GM19043 (cell line): Measurements from ENCODE around the gene THOP1.
"Not testable (repeated sequence)": the region's sequence is repeated elsewhere in the genome, so short reads cannot be mapped to it uniquely, and the experiment has no call there.

Experiments
- ATAC-seq: cut with Tn5 transposase; IDR thresholded peaks from one replicate; pipeline ENCODE4 v1.9.1; 2021; ENCODE audit warnings: low read depth; ENCODE audit not compliant: unreplicated experiment

THOP1 gene

GRCh38 chr19:2780284-2780683, 5.0 kb upstream of the THOP1 start:
- ATAC-seq: no peak

DNA sequence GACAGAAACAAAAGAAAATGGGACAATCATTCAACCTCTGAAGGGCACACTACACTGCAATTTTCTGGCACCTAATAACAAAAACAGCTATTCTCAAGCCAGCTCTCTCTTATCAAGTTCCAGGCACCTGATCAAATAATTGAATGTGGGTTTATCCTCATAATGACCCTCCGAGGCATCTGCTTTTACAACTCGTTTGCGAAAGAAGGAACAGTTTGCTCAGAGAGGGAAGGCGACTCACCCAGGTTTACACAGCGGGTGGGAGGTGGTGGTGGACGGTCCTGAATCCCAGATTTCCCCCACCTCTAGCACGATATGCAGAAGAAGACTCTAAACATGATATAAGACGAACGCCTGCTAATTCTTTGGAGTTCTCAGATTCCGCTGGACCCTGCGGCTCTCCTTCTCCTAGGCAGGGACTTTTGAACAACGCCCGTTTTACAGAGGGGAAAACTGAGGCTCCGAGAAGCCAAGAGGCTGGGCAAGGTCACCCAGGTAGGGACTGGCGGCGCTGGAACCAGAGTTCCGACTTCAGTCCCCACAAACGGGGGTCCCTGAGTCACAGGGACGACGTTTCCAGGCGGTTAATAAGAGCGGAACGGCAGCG, 2.9 kb upstream of the THOP1 start:
- no peak for ATAC-seq

DNA sequence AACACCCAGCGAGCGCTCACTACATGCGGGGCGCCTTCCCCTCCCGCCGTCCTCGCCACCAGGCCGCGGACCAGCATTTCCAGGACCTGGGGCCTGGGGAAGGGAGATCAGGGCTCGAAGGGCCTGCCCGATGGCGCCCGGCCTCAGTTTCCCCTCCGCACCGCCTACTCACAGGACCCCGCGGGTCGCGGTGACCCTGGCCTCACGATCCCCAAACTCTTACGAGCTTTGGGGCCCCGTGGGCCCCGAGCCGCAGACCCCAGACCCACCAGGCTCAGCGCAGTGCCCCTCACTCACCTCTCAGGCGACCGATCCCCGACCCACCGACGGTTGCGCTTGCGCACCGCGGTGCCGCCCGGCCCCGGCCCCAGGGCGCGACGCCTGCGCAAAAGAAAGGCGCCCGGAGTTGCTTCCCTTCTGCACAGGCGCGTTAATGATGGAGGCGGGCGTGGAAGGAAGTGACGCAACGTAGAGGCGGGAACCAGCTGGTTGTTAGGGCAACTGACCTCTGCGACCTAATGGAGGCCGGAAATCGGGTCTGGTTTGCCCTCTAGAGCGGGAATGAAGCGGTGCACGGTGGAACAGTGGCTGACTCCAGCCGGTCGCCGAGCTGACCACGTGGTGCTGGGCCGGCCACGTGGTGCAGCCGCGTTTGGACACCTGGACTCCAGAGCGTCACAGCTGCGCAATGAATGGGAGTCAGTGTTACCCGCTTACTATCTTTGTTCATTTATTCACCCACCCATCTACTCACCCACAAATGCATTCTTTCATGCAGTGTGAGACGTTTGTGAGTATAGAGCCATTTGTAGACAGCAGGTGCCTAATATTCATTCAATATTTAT, 2.1 kb upstream of the THOP1 start, which contains the start of gene SGTA:
Gene SGTA, minus strand, starts transcription at position 338 of the 845 bp plus-strand sequence. CDS start 14,205 bp downstream, outside the sequence.
- ATAC-seq: peak; percentile 72

- no peak for ATAC-seq
Measured at GRCh38 chr19:2783781-2784145, 1.5 kb upstream of the THOP1 start.

GRCh38 chr19:2787115-2787514, 1.8 kb downstream of the THOP1 start:
- ATAC-seq: no peak

DNA sequence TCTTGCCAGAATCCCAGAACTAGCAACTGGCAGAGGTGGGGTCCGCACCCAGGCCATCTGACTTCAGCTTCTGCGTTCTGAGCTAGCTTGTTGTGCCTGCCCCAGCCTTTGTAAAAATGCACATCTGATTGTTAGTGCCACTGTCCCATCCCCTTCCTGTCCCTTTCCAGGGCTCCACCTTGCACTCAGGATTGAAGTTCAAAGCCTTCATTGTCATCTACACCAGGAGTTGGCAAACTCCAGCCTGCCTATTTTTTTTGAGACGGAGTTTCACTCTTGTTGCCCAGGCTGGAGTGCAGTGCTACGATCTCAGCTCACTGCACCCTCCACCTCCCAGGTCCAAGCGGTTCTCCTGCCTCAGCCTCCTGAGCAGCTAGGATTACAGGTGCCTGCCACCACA, 2.9 kb downstream of the THOP1 start:
- no peak for ATAC-seq

DNA sequence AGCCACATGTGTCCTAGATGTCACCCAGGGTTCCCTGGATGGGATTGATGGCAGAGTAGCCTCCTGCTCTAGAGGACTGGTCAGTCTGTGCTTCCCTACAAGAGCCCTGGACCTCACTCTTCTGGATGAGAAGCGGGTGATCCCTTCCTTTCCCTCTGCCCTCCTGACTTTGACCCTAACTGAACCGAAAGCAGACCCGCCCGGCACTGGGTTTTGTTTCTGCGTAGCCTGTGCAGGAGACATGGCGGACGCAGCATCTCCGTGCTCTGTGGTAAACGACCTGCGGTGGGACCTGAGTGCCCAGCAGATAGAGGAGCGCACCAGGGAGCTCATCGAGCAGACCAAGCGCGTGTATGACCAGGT, 4.9 kb downstream of the THOP1 start:
- no peak for ATAC-seq

- ATAC-seq: no peak
Measured at GRCh38 chr19:2790557-2791271, 5.4 kb downstream of the THOP1 start.

- no peak for ATAC-seq
Measured at GRCh38 chr19:2791440-2791839, 6.1 kb downstream of the THOP1 start.

- no peak for ATAC-seq
Measured at GRCh38 chr19:2791876-2792275, 6.6 kb downstream of the THOP1 start.

- not testable (repeated sequence) for ATAC-seq
Measured at GRCh38 chr19:2792666-2793065, 7.4 kb downstream of the THOP1 start.

DNA sequence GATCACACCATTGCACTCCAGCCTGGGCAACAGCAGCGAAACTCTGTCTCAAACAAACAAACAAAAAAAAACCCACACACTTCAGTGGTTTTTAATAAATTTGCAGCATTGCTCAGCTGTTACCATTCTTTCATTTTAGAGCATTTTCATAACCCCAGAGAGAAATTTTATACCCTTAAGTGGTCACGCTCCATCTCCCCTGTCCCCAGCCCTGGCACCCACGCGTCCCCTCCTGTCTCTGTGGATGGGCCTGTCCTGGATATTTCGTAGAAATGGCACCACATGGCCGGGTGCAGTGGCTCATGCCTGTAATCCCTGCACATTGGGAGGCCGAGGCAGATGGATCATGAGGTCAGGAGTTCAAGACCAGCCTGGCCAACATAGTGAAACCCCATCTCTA, 7.8 kb downstream of the THOP1 start:
- ATAC-seq: no peak

- no peak for ATAC-seq
Measured at GRCh38 chr19:2793577-2793976, 8.3 kb downstream of the THOP1 start.

- no peak for ATAC-seq
Measured at GRCh38 chr19:2795827-2796658, 10.7 kb downstream of the THOP1 start.

DNA sequence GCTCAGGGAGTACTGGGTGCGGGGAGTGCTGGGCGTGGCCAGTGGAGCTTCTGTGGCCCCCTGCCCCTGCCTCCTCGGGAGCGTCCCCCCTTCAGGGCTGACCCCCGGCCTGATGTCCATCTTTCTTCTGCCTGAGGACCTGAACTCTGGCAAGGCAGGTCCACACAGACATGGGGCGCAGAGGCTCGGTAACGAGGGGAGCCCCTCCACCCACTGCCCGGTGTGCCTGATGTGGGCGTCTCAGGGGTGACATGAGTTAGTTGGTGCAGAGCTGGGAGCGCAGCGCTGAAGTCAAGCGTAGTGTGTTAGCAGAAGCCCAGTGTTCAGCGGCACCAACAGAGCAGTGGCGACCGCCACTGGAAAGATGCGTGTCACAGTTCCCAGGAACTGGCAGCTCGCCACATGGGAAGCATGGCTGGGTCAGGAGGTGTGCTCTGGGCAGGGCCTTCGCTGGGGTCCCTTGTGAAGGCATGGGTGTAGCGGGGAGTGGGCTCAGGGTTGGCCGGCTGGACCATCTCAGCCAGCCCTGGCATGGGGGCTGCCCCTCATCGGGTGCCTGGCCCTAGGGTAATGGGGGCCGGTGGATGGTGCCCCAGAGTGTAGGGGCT, 11.5 kb downstream of the THOP1 start:
- ATAC-seq: no peak

- no peak for ATAC-seq
Measured at GRCh38 chr19:2797280-2797679, 12.0 kb downstream of the THOP1 start.

GRCh38 chr19:2798158-2798685, 12.9 kb downstream of the THOP1 start:
- ATAC-seq: no peak

DNA sequence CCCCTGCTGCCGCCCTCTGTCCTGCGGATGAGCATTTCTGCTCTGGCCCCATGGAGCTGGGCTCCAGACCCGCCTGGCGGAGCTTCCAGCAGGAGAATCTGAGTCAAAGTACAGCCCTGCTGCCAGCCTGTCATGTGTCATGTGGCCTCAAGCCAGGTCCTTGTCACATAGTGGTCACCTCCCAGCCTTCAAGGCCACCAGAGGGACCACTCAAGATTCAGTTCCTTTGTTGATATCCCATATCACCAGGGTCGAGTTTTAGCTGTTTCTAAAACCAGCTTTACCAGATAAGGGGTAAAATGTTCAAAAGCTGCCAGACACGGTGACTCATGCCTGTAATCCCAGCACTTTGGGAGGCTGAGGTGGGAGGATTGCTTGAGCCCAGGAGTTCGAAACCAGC, 13.4 kb downstream of the THOP1 start:
- no peak for ATAC-seq

DNA sequence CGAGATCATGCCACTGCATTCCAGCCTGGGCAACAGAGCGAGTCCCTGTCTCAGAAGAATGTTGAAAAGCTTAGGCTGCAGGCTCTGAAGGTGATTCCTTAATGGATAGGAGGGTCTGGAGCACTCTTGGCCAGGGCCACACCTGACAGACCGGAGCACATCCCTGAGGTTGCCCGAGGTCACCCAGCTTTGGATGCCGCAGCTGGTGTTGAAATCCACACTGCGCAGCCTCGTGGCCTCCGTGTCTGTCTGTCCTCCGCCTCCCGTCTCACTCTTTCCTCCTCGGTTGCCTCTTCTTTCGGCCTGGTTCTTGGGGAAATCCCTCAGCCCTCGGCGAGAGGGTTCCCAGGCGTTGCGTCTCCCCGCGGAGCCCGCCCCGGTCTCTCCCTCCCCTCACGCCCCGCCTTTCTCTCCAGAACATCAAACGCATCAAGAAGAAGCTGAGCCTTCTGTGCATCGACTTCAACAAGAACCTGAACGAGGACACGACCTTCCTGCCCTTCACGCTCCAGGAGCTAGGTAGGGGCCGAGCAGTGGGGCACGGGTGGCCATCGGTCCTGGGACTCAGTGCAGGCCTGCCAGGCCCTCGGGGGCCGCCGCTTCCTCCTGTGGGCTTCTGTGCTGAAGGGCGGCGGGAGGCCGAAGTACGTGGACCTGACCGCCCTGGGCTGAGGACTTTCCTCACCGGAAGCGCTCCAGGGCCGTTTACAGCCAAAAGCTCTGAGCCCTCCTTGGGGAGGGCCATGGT, 14.1 kb downstream of the THOP1 start:
- ATAC-seq: no peak
